GM19328 (cell line): ENCODE data around the gene ANO5.
A peak's percentile ranks its signal among the peaks of the same experiment; 100 is the strongest.

Source experiments
- ATAC-seq: cut with Tn5 transposase; IDR thresholded peaks from one replicate; pipeline ENCODE4 v1.9.1; 2021; ENCODE audit warnings: mild to moderate bottlenecking, moderate library complexity; ENCODE audit not compliant: unreplicated experiment

ANO5 gene, protein sequence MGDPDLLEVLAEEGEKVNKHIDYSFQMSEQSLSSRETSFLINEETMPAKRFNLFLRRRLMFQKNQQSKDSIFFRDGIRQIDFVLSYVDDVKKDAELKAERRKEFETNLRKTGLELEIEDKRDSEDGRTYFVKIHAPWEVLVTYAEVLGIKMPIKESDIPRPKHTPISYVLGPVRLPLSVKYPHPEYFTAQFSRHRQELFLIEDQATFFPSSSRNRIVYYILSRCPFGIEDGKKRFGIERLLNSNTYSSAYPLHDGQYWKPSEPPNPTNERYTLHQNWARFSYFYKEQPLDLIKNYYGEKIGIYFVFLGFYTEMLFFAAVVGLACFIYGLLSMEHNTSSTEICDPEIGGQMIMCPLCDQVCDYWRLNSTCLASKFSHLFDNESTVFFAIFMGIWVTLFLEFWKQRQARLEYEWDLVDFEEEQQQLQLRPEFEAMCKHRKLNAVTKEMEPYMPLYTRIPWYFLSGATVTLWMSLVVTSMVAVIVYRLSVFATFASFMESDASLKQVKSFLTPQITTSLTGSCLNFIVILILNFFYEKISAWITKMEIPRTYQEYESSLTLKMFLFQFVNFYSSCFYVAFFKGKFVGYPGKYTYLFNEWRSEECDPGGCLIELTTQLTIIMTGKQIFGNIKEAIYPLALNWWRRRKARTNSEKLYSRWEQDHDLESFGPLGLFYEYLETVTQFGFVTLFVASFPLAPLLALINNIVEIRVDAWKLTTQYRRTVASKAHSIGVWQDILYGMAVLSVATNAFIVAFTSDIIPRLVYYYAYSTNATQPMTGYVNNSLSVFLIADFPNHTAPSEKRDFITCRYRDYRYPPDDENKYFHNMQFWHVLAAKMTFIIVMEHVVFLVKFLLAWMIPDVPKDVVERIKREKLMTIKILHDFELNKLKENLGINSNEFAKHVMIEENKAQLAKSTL

DNA sequence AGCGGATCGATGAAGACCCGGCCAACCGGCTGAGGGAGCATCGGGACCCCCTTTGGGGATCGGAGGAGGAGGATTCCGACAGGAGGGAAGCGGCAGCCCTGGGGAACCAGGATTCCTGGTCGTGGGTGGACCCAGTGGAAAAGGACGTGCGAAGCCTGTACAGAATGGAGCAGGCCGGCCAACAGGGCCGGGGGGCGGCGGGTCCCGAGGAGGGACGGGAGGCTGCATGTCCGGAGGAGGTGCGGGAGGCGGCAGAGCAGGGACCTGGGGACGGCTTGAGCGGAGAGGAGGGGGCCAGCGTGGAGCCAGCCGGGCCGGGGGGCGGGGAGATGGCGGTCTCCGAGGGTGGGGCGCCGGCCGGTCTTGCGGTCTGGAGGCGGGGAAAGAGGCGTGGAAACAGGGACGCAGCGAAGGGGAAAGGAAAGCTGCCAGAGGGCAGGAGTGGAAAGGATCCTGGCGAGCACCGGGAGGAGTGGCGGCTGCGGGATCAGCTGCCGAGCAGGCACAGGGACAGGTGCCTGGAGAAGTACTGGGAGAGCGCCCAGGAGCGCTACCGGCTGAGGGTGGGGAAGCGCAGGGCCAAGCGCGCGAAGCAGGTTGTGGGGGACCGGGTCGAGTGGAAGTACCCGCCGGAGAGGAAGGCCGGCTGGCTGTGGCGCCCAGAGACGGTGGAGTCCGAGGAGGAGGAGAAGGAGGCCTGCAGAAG, at the start of gene ANO5:
Gene ANO5, plus strand, starts transcription at position 444 of the 706 bp plus-strand sequence. CDS start 408 bp downstream, outside the sequence.
- ATAC-seq: peak; percentile 35

DNA sequence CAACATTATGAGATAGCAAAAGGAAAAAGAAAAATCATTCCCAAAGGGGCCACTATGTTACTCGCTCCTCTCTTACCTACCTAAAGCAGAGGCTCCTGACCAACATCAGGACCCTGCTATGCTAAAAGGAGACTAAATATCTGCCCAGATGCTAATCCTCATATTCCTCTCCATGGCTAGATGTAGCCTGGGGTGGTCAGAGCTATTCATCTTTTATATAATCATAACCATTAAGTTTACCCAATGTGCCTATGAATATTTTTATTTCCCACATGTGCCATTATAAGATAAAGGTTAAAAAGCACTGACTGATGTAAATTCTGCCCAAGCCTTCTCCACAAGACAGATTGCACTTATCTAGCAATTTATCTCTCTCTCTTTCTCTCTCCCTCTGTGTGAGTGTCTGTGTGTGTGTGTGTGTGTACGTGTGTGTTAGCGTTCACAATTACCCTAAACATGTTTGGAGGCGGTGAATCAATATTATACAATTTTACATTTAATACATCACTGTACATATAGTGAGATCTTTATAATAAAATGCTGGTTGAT, 41.2 kb upstream of the ANO5 start:
- ATAC-seq: no peak

DNA sequence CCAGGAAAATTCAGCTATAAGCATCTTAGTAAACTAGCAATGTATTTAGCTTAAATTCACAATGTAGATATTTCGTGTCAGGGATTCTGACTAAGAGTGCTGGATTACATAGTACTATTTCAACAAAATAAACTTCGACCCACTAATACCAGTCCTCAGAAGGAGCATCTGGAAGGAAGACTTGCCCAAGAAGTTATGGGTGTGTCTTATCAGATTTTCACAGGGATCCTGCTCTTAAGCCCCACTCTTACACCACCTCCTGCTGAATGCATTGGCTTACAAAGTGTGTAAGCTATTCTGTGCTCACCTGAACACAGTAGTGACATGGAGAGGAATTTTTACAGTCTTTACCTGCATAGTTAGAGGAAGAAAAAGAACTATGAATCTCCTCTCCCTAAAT, 35.4 kb upstream of the ANO5 start:
- ATAC-seq: no peak

DNA sequence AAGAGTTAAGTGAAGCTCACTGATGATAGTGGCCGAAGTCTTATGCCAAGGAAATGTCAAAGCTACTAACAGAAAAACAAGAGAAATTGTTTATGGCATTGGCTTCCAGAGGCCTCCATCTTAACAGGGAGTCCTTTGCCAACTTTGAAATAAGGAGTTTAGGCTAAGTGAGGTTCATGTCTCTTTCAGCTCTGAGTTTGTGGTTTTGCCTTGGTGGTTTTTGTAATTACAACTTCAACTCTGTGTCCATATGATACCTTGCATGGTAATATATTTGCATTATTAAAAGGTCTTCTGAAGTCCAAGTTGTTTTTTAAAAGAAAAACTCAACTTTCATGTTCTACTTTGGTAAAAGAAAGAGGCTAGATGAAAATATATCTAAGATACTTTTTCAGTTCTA, 31.4 kb upstream of the ANO5 start:
- no peak for ATAC-seq

DNA sequence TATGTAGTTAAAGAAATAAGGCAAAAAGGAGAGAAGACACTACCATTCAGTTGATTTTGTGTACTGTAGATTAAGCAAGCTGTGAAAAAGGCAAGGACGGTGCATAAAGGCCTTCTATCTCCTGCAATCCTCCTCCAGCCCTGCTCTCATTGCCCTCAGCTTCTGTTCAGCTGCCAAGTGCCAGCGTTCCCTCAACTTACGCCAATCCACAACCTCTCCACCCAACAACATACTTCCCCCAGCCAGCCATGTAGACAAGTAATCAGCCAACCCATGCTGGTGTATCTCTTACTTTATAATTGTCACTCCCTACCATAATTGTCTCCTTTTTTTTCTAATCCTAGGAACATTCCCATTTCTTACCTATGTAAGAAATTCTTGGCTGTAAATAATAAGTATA, 30.1 kb upstream of the ANO5 start:
- no peak for ATAC-seq

DNA sequence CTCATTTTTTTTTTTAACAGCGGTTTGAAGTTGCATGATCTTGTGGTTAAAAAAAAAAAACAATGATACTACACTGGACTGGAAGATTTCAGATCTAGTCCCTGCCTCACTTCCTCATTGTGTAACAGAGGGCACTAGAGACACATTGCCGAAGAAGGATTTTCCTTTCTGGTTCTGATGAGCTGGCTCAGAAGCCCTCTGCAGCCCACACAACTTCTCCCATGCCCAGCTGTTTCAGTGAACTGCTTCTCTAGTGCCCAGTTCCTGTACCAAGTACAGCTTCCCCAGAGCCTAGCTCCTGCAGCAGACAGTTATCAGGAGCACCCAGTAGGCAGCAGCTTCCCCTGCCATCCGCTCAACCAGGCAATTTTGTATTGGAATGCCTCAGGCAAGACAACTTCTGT, 29.5 kb upstream of the ANO5 start:
- peak; percentile 57 for ATAC-seq

DNA sequence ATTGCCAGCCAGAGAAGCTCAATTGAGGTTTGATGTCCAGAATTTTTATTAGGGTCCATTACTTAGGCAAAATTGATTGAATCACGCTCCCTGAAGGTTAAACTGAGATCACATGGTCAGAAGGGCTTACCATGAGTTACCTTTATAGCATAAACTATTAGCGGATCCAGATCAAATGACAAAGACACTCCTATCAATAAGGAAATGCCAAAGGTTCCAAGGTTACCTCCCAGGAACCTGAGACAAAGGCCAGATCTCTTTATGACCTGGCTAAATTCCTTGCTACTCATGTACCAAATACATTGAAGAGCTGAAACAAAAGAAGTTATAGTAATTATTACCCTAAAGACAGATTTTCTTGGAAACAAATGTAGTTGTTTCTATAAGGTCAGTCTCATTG, 27.8 kb upstream of the ANO5 start:
- ATAC-seq: no peak

DNA sequence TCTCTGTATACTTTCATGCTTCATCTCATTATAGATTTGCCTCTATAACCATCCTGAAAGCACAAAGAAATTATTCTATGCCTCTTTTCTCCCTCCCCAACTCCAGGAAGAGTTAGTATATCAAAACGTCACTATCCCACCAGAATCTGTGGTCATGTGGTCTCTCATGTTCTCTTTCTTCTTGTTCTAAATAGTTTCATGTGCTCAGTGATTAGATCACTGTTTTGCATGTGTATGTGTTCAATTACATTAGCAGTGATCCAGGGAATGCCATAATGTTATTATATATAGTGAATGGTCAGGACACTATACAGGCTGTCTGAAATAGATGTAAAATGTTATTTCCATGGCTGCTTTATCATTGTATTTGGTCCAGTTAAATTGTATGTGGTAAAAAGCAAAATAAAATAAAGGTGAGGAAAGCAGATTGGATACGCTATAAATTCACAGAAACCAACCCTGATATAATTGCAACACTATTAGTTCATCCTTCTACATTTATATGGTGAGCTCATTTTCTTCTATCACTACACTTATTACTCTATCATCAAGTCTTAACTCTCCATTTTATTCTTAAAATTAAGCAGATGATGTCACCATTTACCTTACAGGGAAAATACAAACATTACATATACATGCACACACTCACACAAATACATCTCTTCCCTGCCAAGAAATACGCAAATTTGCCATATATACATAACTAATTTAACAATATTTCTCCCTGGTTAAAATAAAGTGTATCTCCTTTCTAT, 26.9 kb upstream of the ANO5 start:
- ATAC-seq: no peak

DNA sequence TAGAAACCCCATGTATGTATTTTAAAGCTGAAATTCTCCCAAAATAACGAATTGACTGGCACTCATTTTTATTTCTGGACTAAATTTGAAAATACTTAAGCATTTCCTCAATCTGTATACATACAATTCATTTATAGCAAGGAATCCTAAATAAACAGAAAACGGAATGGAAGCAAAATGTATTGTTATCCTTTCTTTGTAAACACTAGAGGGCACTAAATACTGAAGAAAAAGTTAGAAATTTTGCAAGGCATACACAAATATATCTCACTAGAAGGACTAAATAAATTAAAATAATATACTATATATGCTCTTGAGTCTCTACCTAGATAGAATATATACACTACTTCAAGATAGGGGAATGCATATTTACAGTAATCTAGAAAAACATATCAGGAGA, 23.1 kb upstream of the ANO5 start:
- no peak for ATAC-seq

DNA sequence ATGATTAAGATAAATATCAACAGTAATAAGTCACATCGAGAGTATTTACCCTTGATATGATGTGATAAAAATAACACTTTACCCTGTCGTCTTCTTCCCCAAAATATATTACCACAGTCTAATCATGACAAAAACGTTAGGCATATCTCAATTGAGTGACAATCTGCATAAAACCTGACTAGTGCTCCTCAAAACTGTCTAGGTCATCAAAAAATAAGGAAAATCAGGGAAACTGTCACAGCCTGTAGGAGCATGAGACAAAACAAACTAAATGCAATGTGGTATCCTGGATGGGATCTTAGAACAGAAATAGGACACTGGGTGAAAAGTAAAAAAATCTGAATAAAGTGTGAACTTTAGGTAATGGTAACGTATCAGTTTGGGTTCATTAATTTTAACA, 19.4 kb upstream of the ANO5 start:
- no peak for ATAC-seq

DNA sequence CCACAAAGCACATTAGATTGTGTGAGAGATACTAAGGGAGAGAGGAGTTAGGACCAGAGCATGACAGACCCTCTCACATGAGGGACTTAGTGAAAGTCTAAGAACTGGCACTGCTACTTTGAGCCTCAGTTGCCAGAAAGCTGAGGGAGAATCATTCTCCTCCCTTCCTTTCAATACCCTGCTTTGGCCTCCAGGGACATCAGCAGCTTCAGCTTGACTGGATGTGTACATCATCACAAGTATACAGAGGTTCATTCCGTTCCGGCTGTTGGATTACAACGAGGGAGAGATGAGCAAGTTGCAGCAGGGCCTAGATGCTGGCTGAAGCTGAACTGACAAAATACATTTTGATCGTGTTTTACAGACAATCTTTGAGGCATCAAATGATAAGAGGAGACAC, 15.7 kb upstream of the ANO5 start:
- ATAC-seq: no peak

DNA sequence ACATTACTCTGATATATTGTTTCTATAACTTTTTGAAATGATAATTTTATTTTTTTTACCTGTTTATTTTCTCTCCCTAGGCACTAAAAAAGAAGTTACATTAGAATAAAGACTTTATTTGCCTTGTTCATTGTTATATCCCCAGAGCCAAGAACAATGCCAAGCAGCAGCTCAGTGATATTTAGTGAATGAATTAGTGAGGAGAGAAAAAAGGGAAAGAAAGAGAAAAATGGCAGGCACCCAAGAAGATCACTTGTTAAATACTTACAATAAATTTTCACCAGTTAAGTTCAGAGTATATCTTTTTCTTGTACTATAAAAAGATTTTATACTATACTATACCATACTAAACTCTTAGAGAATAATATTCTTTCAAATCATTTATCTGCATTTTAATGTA, 13.3 kb upstream of the ANO5 start:
- no peak for ATAC-seq

DNA sequence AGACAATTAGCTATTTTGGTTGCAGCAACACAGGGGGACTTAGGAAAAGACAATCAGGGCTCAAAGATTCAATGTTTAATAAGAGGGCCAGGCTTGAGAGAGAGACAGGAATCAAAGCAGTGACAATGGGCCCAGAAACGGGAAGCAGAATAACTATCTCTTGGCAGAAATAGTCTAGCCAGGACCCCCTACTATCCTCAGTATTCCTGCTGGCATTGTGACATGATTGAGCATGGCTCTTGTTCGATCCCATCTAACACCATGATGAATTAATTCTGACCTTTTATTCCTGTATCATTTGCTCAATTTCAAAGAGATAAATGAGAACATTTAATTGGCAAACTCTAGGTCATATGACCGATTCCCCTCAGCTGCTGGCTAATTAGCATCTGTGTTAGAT, 12.8 kb upstream of the ANO5 start:
- ATAC-seq: no peak

DNA sequence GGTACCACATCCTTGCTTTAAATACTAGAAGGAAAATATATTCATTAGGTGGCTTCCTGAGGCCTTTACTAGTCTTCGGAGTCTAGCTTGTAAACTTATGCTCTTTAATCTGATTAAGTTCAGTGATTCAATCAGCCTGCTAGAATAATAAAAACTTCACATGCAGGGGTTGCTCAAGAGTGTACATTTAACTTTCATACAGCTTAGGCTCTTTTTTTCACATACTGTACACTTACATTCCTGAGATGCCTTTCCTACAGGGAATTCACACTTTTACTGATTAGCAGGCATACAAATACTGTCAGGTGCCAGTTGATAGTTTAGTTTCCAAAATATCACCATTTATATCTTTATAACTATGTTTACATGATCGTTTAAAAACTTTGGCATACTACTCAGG, 3.2 kb upstream of the ANO5 start:
- ATAC-seq: no peak

DNA sequence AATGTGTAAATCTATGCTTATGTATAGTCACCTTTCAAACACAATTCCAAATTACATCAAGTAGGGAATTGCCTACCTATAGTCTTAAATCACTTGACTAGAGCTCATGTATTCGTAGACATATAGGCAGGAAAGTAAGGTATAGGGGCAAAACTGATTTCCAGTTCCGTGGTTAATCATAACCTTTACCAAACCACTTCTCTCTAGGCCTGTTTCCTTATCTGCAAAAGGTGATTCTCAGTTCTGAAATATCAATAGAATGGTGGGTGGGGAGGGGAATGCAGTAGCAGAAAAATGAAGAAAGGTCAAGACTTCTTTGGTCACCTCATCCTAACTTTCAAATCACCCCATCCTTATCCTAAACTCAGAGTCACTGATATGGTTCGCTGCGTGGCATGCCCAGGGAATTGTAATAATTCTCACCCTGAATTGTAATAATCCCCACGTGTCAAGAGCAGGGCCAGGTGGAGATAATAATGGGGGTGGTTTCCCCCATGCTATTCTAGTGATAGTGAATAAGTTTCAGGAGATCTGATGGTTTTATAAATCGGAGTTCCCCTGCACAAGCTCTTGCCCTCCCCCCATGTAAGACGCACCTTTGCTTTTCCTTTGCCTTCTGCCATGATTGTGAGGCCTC, 1.9 kb upstream of the ANO5 start:
- ATAC-seq: no peak

DNA sequence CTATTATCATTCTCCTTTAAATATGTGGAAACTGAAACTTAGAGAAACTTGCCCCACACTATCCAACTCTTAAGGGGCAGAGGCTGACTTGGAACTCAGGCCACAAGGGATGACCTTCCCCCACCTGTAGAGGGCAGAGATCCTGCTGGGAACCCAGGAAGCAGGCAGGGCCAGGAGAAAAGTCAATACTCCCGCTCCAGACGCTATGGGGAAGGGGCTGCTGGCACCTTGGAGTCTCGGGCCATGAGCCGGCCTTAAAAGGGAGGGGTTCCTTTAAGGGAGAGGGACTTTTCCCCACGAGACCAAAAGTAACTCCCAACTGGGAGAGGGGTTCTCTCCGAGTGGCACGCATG, 620 bp upstream of the ANO5 start:
- no peak for ATAC-seq

DNA sequence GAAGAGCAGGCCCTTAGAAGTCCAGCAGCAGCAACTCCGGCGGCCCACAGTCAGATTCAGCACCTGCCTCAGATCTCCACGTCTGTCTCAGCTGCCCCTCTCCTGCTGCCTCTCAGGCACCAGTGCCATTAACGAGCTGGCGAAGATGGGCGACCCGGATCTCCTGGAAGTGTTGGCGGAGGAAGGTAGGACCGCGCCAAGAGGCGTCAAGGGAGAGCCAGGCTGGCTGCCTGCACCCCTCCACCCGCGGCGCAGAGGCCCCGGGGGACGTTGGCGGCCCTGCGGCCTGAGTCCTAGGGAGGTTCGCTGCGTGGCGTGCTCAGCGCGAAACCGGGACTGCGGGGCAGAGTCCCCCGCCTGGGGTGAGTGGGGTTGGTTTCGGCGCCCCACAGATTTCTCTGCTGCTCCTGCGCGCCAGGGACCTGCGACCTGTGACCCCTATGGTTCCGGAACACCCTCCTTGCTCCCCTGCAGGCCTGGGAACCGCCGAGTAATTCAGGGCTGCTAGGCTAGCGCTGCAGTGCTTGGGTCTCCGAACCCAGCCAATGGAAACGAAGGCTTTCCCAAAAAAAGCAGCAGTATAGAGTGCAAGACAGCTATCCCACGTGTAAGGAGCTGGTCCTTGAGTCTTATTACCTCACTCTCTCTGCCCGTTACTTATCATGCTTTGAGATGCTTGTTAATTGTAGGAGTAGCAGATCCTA, 615 bp downstream of the ANO5 start:
- ATAC-seq: peak; percentile 33

DNA sequence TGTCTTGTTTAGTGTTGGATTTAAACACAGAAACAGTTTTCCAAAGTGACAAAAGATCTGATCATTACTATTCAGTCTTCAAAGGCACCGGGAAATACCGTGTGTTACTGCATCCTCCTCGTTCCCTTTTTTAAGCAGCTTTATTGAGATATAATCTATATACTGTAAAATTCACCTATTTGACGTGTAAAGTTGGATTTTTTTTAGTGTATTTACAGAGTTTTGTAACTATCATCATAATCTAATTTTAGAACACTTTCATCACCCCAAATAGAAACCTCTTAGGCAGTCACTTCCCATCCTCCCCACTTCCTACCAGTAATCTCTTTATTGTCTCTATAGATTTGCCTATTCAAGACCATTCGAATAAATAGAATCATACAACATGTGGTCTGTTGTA, 1.4 kb downstream of the ANO5 start:
- no peak for ATAC-seq

DNA sequence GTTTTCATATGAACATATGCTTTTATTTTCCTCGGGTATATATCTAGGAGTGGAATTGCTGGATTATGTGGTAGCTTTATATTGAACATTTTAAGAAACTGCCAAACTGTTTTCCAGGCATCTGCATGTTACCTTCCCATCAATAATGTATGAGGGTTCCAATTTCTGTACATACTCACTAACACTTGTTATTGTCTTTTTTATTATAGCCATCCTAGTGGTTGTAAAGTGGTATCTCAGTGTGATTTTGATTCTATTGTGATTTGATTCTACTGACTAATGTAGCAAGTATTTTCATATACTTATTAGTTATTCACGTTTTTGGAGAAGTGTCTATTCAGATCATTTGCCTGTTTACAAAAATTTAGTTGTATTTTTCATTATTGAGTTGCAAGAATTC, 2.0 kb downstream of the ANO5 start:
- no peak for ATAC-seq
